HepG2 (cell line): ENCODE data around the gene SLC25A48. TPM values are rescaled to one million over a fixed set of nuclear protein-coding genes. Genes with fewer than 3 reads are reported as not detected.

Experiments used
- ATAC-seq: fragments of 200-7000 bp; cut with Tn5 transposase; 3 replicates; pipeline ENCODE4 v1.9.1; 2020; ENCODE audit warnings: mild to moderate bottlenecking, moderate library complexity
- BruUV-seq: library from RNA; stranded (reverse); fragments of 400-500 nt; replicated peaks from 2 replicates; lab custom pipeline; 2021; lab: Mats Ljungman, UMichigan
- CTCF ChIA-PET: fragments of 300-600 bp; formaldehyde crosslinking; extraction: SDS; loops from one replicate; lab custom pipeline; 2021; ENCODE audit warnings: low total read pairs, inconsistent platforms, low intra/inter-chr PET ratio; lab: Yijun Ruan, JAX
- POLR2A ChIA-PET: fragments of 350-600 bp; sonication (Branson Sonifier 250); formaldehyde crosslinking; loops from one replicate; lab custom pipeline; 2020; ENCODE audit warnings: antibody characterized with exemption, inconsistent platforms; lab: Yijun Ruan, JAX
- DNase-seq: peaks from one replicate; pipeline ENCODE4 v3.0.0-alpha.2; 2015; ENCODE audit warnings: low spot score
- FAIRE-seq: peaks from 3 replicates; lab custom pipeline; 2011; peaks lifted over from hg19 to GRCh38; lab: Jason Lieb, UNC
- H2AFZ ChIP-seq: one replicate; pipeline ENCODE4 v1.6.1; 2011; ENCODE audit warnings: low read length, inconsistent platforms
- H3K27ac ChIP-seq: fragments of 300-600 bp; 3 replicates; pipeline ENCODE4 v1.8.0; 2011; ENCODE audit warnings: mixed run types, mild to moderate bottlenecking, mixed read lengths, low read length, inconsistent platforms; ENCODE audit not compliant: insufficient read depth; ENCODE audit errors: extremely low read length
- H3K27me3 ChIP-seq, 2 experiments: fragments of 200-600 bp in 1 of 2; 2 replicates in 1 of 2; 3 replicates in 1 of 2; pipeline versions ENCODE4 v1.6.0 to v1.8.0; 2011; ENCODE audit warnings: low read length in 2 of 2, mild to moderate bottlenecking in 2 of 2, moderate library complexity in 2 of 2, inconsistent platforms in 1 of 2; ENCODE audit not compliant: insufficient read depth in 2 of 2, control insufficient read depth in 1 of 2
- H3K36me3 ChIP-seq, 2 experiments: fragments of 200-600 bp in 1 of 2; replicated peaks in 1 of 2; 2 replicates in 1 of 2; 3 replicates in 1 of 2; pipeline versions ENCODE4 v1.5.1 to v1.8.0; 2011; ENCODE audit warnings: low read length in 2 of 2, inconsistent platforms in 1 of 2; ENCODE audit not compliant: insufficient read depth in 2 of 2, control insufficient read depth in 1 of 2
- H3K4me1 ChIP-seq: 2 replicates; pipeline ENCODE4 v1.5.1; 2012; ENCODE audit warnings: low read length, inconsistent platforms; ENCODE audit not compliant: insufficient read depth
- H3K4me2 ChIP-seq: 2 replicates; pipeline ENCODE4 v1.6.0; 2011; ENCODE audit warnings: low read depth, low read length, inconsistent platforms
- H3K4me3 ChIP-seq, 3 experiments: fragments of 200-600 bp in 1 of 3; sonication (generic), shearing (Covaris generic) in 1 of 3; replicated peaks in 1 of 3; 2 replicates each; pipeline ENCODE4 v1.5.1; 2011 to 2016; ENCODE audit warnings: low read length in 3 of 3, inconsistent platforms in 2 of 3, low read depth in 2 of 3, mild to moderate bottlenecking in 2 of 3, control low read depth in 1 of 3, mixed read lengths in 1 of 3; ENCODE audit not compliant: insufficient read depth in 1 of 3
- H3K79me2 ChIP-seq: one replicate; pipeline ENCODE4 v1.6.1; 2011; ENCODE audit warnings: low read length, inconsistent platforms; ENCODE audit not compliant: insufficient read depth
- H3K9ac ChIP-seq: 2 replicates; pipeline ENCODE4 v1.6.0; 2011; ENCODE audit warnings: mild to moderate bottlenecking, low read depth, low read length, inconsistent platforms; ENCODE audit not compliant: insufficient read depth
- H3K9me3 ChIP-seq: 2 replicates; pipeline ENCODE4 v1.5.1; 2012; ENCODE audit warnings: mild to moderate bottlenecking, low read length
- H4K20me1 ChIP-seq: 2 replicates; pipeline ENCODE4 v1.6.0; 2011; ENCODE audit warnings: inconsistent platforms, mild to moderate bottlenecking, low read length, moderate library complexity; ENCODE audit not compliant: insufficient read depth
- CC2D1A ChIP-seq: sonication (generic); formaldehyde crosslinking; IDR thresholded peaks from 2 replicates; pipeline ENCODE4 v1.8.1; 2023; ENCODE audit warnings: mild to moderate bottlenecking, missing genetic modification reagents
- DPF2 ChIP-seq: sonication (generic); formaldehyde crosslinking; IDR thresholded peaks from 2 replicates; pipeline ENCODE4 v1.4.0; 2020; ENCODE audit warnings: mild to moderate bottlenecking, low read depth, missing genetic modification reagents, borderline replicate concordance
- FOXM1 ChIP-seq: sonication (generic); formaldehyde crosslinking; IDR thresholded peaks from 2 replicates; pipeline ENCODE4 v1.5.0; 2020; ENCODE audit warnings: missing genetic modification reagents
- HNRNPUL1 ChIP-seq: fragments of 200-400 bp; formaldehyde crosslinking; IDR thresholded peaks from 2 replicates; pipeline ENCODE4 v1.6.1; 2017; ENCODE audit warnings: low read depth, mild to moderate bottlenecking, low read length, moderate library complexity
- IKZF4 ChIP-seq: sonication (generic); formaldehyde crosslinking; IDR thresholded peaks from 2 replicates; pipeline ENCODE4 v1.5.1; 2020; ENCODE audit warnings: borderline replicate concordance, mild to moderate bottlenecking, low read depth, missing genetic modification reagents; ENCODE audit errors: not compliant biosample characterization
- JUND ChIP-seq: sonication (generic); formaldehyde crosslinking; IDR thresholded peaks from 2 replicates; pipeline ENCODE4 v1.8.0; 2022; ENCODE audit warnings: mild to moderate bottlenecking, missing genetic modification reagents
- NFE2L1 ChIP-seq: sonication (generic); formaldehyde crosslinking; IDR thresholded peaks from 2 replicates; pipeline ENCODE4 v1.4.0; 2020; ENCODE audit warnings: missing genetic modification reagents, mild to moderate bottlenecking, borderline replicate concordance
- SATB2 ChIP-seq: sonication (generic); formaldehyde crosslinking; IDR thresholded peaks from 2 replicates; pipeline ENCODE4 v1.5.0; 2020; ENCODE audit warnings: missing genetic modification reagents
- SETDB1 ChIP-seq: sonication (generic); formaldehyde crosslinking; IDR thresholded peaks from 2 replicates; pipeline ENCODE4 v1.5.1; 2020; ENCODE audit warnings: missing genetic modification reagents, mild to moderate bottlenecking, borderline replicate concordance
- ZBTB1 ChIP-seq: sonication (generic); formaldehyde crosslinking; IDR thresholded peaks from 2 replicates; pipeline ENCODE4 v1.4.0; 2020; ENCODE audit warnings: missing genetic modification reagents, borderline replicate concordance
- ZBTB21 ChIP-seq: sonication (generic); formaldehyde crosslinking; IDR thresholded peaks from 2 replicates; pipeline ENCODE4 v1.4.0; 2020; ENCODE audit warnings: missing genetic modification reagents
- ZFP1 ChIP-seq: IDR thresholded peaks from 2 replicates; pipeline ENCODE4 v1.6.1; 2016
- ZNF274 ChIP-seq: sonication (generic); formaldehyde crosslinking; IDR thresholded peaks from 2 replicates; pipeline ENCODE4 v1.5.1; 2020; ENCODE audit warnings: mild to moderate bottlenecking, missing genetic modification reagents
- ZNF567 ChIP-seq: sonication (generic); formaldehyde crosslinking; IDR thresholded peaks from 2 replicates; pipeline ENCODE4 v1.8.1; 2023; ENCODE audit warnings: mild to moderate bottlenecking, missing genetic modification reagents, borderline replicate concordance
- ZSCAN9 ChIP-seq: IDR thresholded peaks from 2 replicates; pipeline ENCODE4 v1.6.1; 2016; ENCODE audit warnings: borderline replicate concordance
- WGBS: methylation state at CpG from one replicate; pipeline ENCODE4 v1.1.6; 2017; ENCODE audit warnings: low lambda C conversion rate; 5-methylcytosine and 5-hydroxymethylcytosine counted together
- in situ Hi-C: cut with HindIII; loops from 2 replicates; pipeline ENCODE4 v1.10.0; 2017; ENCODE audit warnings: low pct_unique_long_range_greater_than_20kb; ENCODE audit not compliant: extremely low pct_ligation_motif_present
- intact Hi-C: fragments of 100-400 bp; cut with micrococcal nuclease; formaldehyde crosslinking; loops from one replicate; pipeline ENCODE4 v1.10.0; 2022; ENCODE audit not compliant: unreplicated experiment
- polyA plus RNA-seq, 8 experiments: library from polyadenylated mRNA; depleted of rRNA in 3 of 8; stranded (reverse) in 7 of 8; unstranded in 1 of 8; fragments of >200 nt; fragmentation: Illumina TruSeq in 4 of 8; extraction: Trizol in 4 of 8; gene quantifications; 2 replicates each; pipeline versions ENCODE4 v1.2.1 to v1.2.3, GENCODE V29; 2011 to 2016; ENCODE audit warnings: low read depth in 4 of 8, missing spikeins in 1 of 8, mixed read lengths in 1 of 8; ENCODE audit not compliant: insufficient read depth in 1 of 8
- total RNA-seq, 5 experiments: library from RNA; depleted of rRNA; stranded (reverse); fragments of >200 nt; fragmentation: Illumina TruSeq; extraction: Trizol; gene quantifications; 2 replicates each; pipeline ENCODE4 v1.2.3, GENCODE V29; 2016; ENCODE audit warnings: low read depth in 1 of 5
- TF ChIP-seq, protein P1 (sequence below): IDR thresholded peaks from 2 replicates; pipeline ENCODE4 v1.6.1; 2016; ENCODE audit warnings: mild to moderate bottlenecking, missing biosample characterization, missing genetic modification reagents

SLC25A48 gene
- total and polyA plus RNA-seq, 2 of the 13 experiments (the other 11 are each of a cell fraction or from before 2014, with no cell fraction given), result 0.17 to 4.5 TPM

DNA sequence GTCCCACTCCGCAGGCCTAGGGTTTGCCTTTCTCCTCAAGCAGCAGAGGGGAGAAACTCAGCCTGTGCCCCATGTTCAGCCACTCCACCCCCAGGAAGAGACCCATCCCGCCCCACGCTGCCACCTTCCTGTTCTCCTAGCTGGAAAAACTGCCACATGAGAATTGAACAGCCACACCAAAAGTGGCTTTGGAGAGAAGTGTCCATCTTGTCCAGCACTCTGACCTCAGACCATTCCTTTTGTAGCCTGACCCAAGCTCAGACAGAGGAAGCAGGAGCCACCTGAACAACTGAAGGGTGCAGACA is 8.3 kb upstream of the SLC25A48 start:
- Histone ChIP-seq H3K4me3 (no peak overlapping the region), H2AFZ (no peak overlapping the region), H3K36me3 (no peaks in the 10 kb centered on the region), H3K4me1 (no peaks in the 10 kb centered on the region), H3K27ac (no peak overlapping the region), H4K20me1 (no peaks in the 10 kb centered on the region), H3K27me3 (peaks cover 0 to 57% of the 10 kb centered on the region in 2 experiments), H3K79me2 (no peaks in the 10 kb centered on the region), H3K9ac (no peak overlapping the region), H3K4me2 (no peak overlapping the region), H3K9me3 (no peaks in the 10 kb centered on the region)
- POLR2A ChIA-PET, result no interaction called here
- CTCF ChIA-PET, result no interaction called here
- intact Hi-C loops (no loop called here), in situ Hi-C loops (no loop called here)
- TF ChIP-seq ZBTB21 (CRISPR knock-in tag) (no peak), ZNF567 (CRISPR knock-in tag) (no peak)
- FAIRE-seq (no peak), DNase-seq (no peak), ATAC-seq (no peak)
- no TSS peak for BruUV-seq
- 6% methylated on average over 2 of the region's 3 CpGs for WGBS

DNA sequence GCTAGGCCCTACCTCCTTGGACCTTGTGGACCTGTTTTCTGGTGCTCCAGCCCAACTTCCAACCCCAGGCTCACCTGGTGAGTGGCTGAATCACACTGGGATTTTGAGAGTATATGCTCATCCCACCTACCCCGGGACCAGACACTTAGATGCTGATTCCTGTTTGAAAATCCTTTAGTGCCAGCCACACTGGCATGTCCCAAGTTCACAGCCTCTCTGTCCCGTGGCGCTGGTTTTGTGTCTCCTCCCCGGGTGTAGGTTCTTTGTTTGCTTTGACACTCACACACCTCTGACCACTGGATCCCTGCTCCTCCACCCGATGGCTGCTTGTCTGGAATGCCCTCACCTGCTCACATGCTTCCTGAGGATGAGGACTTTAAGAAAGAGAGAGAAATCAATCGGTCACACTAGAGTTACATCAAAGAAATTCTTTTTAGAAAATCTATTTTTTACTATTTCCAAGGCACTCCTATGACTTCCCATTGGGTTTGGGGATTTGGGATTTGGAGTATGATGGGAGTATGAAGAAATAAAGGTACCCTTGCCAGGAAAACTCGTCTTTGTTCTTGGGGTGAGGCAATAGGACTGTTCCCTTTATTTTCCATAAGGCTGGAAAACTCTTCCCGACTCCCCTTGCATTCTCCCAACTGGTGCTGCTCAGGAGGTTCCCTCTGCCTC is 7.3 kb upstream of the SLC25A48 start:
- in situ Hi-C loops, result no loop called here
- H2AFZ ChIP-seq, result no peak overlapping the region
- TF ChIP-seq JUND (CRISPR knock-in tag) (no peak), ZBTB1 (no peak), NFE2L1 (CRISPR knock-in tag) (no peak), HNRNPUL1 (no peak), ZNF274 (CRISPR knock-in tag) (no peak), ZSCAN9 (CRISPR knock-in tag) (no peak), SETDB1 (CRISPR knock-in tag) (no peak), SATB2 (CRISPR knock-in tag) (no peak), DPF2 (CRISPR knock-in tag) (no peak), CC2D1A (CRISPR knock-in tag) (no peak), IKZF4 (CRISPR knock-in tag) (no peak), FOXM1 (CRISPR knock-in tag) (no peak), ZFP1 (CRISPR knock-in tag) (no peak)
- TF ChIP-seq, protein P1, sequence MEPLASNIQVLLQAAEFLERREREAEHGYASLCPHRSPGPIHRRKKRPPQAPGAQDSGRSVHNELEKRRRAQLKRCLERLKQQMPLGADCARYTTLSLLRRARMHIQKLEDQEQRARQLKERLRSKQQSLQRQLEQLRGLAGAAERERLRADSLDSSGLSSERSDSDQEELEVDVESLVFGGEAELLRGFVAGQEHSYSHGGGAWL (CRISPR knock-in tag), result no peak

More for the DNA sequence above, 7.3 kb upstream of the SLC25A48 start:
- no peak overlapping the region for H3K4me2 ChIP-seq
- ChIA-PET POLR2A (no interaction called here), CTCF (no interaction called here)
- DNase-seq (no peak), ATAC-seq (no peak), FAIRE-seq (no peak)
- intact Hi-C loops, result no loop called here
- H3K27me3 ChIP-seq, result peaks cover 0 to 63% of the 10 kb centered on the region in 2 experiments
- no peak overlapping the region for H3K9ac ChIP-seq
- WGBS, result 0% methylated on average over 8 of the region's 8 CpGs
- no TSS peak for BruUV-seq
- no peaks in the 10 kb centered on the region for H4K20me1 ChIP-seq
- no peaks in the 10 kb centered on the region for H3K9me3 ChIP-seq
- no peak overlapping the region for H3K4me3 ChIP-seq
- H3K4me1 ChIP-seq, result no peaks in the 10 kb centered on the region
- H3K79me2 ChIP-seq, result no peaks in the 10 kb centered on the region
- H3K36me3 ChIP-seq, result no peaks in the 10 kb centered on the region
- H3K27ac ChIP-seq, result no peak overlapping the region
